GM19372 (cell line): ENCODE data around the gene CCDC97.

ENCODE experiments used
- ATAC-seq: cut with Tn5 transposase; IDR thresholded peaks from one replicate; pipeline ENCODE4 v1.9.1; 2021; ENCODE audit warnings: mild to moderate bottlenecking, low read depth, moderate library complexity; ENCODE audit not compliant: unreplicated experiment

Gene CCDC97

GRCh38 chr19:41297628-41298347, 12.2 kb upstream of the CCDC97 start:
- ATAC-seq = no peak

- ATAC-seq = no peak
Observed at GRCh38 chr19:41298348-41298964, 11.5 kb upstream of the CCDC97 start.

GRCh38 chr19:41299046-41299754, 10.8 kb upstream of the CCDC97 start:
- no peak for ATAC-seq

GRCh38 chr19:41299755-41300089, 10.2 kb upstream of the CCDC97 start:
- no peak for ATAC-seq

GRCh38 chr19:41300555-41300954, 9.4 kb upstream of the CCDC97 start:
- ATAC-seq = no peak

GRCh38 chr19:41302624-41303351, 7.2 kb upstream of the CCDC97 start:
- ATAC-seq = no peak

GRCh38 chr19:41303954-41304353, 6.0 kb upstream of the CCDC97 start:
- no peak for ATAC-seq

GRCh38 chr19:41304706-41305483, 5.1 kb upstream of the CCDC97 start:
- no peak for ATAC-seq

- no peak for ATAC-seq
Observed at GRCh38 chr19:41305927-41306793, 3.8 kb upstream of the CCDC97 start.

- ATAC-seq = no peak
Observed at GRCh38 chr19:41307090-41307875, 2.7 kb upstream of the CCDC97 start.

- ATAC-seq = no peak
Observed at GRCh38 chr19:41307954-41308449, 2.0 kb upstream of the CCDC97 start.

- ATAC-seq = no peak
Observed at GRCh38 chr19:41308450-41309179, 1.4 kb upstream of the CCDC97 start.

GRCh38 chr19:41309180-41310032, 566 bp upstream of the CCDC97 start:
- no peak for ATAC-seq

- no peak for ATAC-seq
Observed at GRCh38 chr19:41311072-41311471, 1.1 kb downstream of the CCDC97 start.

GRCh38 chr19:41311613-41312012, 1.6 kb downstream of the CCDC97 start:
- no peak for ATAC-seq

- ATAC-seq = no peak
Observed at GRCh38 chr19:41316306-41316920, 6.4 kb downstream of the CCDC97 start.
